Measurements from ENCODE around the gene FKBP11. TPM values are rescaled to one million over a fixed set of nuclear protein-coding genes. Genes with fewer than 3 reads are reported as not detected.

Gene FKBP11
- total and polyA plus RNA-seq, 2 of the 8 experiments (the other 6 are each of a cell fraction or from before 2014, with no cell fraction given), result 45.7 to 65.1 TPM

GRCh38 chr12:48946205-48946604 lies 20.9 kb upstream of the FKBP11 start (continued):
- TF ChIP-seq MAFK (IDR thresholded peaks at IDR 0.05; ENCODE audit: low read depth, low read length) (no peak), GABPA (IDR thresholded peaks at IDR 0.05; ENCODE audit: borderline replicate concordance, insufficient read depth, low read length) (no peak), CHD2 (IDR thresholded peaks at IDR 0.05; ENCODE audit: low read length) (no peak), ASH2L (IDR thresholded peaks at IDR 0.05; ENCODE audit: low read length) (no peak), SIX5 (IDR thresholded peaks at IDR 0.05; ENCODE audit: low read depth, low read length) (no peak)

Data from H1 (cell line).